OCI-LY3 (cell line): Measurements from ENCODE around the gene PDE9A.

Experiments used
- CTCF ChIP-seq: fragments of 200-600, 300-600 bp; sonication (generic); IDR thresholded peaks from 2 replicates; pipeline ENCODE4 v1.5.1; 2014; ENCODE audit warnings: antibody characterized with exemption, low read length, low read depth
- EZH2phosphoT487 ChIP-seq: fragments of 200-600 bp; shearing (Covaris generic); IDR thresholded peaks from 2 replicates; pipeline ENCODE4 v1.6.1; 2018; ENCODE audit warnings: antibody characterized with exemption, mixed run types, low read depth

GRCh38 chr21:42796327-42797062, 143.1 kb downstream of the PDE9A start:
- TF ChIP-seq CTCF (no peak), EZH2phosphoT487 (no peak)
